Retina (tissue), 1 donor: ENCODE data around the gene HIBCH.
"Not testable (repeated sequence)": the region's sequence is repeated elsewhere in the genome, so short reads cannot be mapped to it uniquely, and the experiment has no call there.

ENCODE experiments used
- DNase-seq: peaks from one replicate; pipeline ENCODE4 v3.0.0-alpha.2; 2016

Gene HIBCH

DNA sequence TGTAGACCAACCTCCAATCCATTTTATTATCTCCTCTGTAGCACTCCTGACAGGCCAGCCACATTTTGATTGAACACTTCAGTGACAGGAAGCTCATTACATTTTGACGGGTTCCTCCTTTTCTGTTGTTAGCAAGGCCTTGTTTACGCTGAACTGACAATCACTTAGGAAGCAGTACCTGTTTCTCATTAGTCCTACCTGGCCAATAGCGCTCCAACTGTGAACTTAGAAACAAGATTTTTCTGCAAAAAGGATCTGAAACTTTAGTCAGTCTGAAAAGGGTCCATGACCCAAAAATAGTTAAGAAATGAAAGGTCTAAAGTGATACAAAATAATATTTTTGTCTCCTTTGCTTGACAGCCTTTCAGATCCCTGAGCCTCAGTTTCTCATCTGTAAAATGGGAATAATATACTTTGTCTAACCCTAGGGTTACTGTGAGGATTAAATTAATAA lies 137.5 kb downstream of the HIBCH start:
- DNase-seq: peak; percentile 2

DNA sequence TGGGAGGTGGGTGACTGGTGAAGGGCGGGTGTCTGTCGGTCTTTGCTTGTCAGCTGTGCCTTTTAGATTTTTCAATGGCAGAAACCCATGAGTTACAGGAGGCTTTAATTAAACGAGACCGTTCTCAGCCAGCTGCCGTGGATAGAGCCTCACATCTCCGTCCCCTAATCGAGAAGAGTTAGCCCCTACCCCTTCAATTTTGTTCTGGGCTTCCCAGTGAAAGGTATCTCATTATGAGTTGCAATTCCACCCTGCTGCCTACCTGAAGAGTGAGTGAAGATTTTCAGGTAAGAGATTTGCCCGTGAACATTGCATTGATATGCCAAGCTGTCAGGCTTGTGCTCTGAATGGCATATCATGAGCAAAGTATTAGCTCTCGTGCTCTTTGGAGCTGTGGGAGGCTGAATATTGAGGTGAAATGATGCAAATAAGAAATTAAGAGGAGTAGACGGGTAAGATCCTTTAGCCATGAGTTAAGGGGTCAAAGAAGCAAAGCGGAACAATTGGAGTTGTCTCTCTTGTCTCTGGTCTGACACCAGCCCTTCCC lies 138.4 kb downstream of the HIBCH start:
- no peak for DNase-seq

DNA sequence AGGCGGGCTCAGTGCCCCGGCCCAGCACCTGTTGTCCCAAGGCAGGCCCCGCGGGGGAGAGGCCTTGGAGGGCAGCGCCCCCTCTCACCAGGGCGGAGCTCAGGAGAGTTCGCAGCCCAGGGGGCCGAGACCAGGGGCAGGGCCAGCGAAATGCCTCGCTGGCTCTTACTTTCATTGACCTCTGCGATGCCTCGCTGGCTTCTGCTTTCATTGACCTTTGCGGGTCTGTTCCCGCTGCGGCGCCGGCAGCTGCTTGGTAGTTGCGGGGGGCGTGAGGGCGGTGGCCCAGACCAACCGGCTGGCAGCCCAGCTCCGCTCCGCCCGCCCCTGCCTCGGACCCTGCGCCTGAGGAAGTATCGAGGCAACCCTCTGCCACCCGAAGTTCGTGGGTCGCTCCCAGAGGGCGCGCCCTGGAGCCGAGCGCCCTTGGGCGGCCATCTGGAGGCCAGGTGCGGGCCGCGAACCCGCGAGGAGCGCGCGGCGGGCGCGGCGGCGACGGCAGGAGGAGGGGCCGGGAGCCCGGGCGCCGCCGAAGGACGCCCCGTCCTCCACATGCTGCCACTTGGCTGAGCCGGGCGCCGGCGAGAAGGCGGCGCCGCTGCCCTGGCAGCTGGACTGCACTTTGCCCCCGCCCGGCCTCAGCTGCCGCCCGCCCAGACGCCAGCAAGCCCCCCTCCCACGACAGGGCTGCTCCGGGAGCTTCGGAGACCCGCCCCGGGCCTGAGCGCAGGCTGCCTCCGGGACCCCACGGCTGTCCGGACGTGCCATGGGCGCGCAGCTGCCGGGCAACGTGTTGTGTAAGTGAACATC lies 139.1 kb downstream of the HIBCH start:
- DNase-seq: peak; percentile 85

DNA sequence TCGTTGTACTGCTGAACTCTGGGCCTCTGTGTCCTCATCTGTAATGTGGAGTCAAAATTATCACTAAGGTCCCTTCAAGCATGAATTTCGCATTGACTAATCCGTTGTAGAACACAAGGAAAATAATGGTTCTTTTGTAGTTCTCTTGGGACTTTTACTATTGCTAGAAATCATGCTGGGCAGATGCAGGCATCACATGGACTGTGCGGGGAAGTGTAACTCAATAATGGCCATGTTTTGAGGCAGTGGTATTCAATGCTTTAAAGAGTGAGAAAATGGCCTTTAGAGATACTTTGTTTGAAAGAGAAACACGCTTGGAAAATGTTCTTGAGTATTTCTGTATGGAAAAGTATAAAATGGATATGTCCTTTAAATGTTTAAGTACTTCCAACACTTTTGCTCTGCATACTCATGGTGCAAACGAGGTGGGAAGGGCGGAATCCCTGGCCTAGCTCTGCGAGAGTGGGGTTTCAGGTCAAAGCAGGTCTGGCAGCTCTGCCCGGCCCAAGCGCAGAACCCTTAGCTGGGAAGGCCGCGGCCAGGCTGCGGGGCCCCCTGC lies 139.8 kb downstream of the HIBCH start:
- no peak for DNase-seq

DNA sequence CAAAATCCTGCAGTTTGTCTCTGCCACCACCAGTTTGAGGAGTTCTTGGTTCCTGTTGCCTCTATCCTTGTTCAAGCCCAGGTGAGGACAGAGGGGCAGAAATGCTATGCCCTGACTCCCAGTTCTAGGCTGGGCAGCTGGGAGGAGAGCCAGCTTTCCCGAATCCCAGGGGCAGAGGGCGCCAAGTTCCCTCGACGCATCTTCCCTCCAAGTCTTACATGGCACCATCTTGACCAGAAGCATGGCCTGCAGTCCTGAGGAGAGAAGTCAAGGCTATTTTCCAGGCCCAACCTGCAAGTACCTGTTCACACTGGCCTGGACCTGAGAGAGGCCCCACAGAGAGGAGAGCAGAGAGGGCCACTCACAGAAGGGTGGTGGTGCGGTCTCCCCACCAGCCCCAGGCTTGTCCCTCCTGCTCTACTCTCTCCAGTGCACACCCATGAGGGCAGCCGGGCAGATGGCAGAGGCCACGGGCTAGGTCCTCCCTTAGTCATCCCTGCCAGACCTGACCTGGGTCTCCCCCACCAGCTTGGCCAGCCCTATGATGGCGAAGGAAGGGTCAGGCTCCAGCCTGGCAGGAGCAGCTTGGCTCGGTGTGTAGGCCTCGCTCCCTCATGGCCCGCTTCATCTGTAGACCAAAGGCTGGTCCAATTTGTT lies 141.4 kb downstream of the HIBCH start:
- DNase-seq: no peak

DNA sequence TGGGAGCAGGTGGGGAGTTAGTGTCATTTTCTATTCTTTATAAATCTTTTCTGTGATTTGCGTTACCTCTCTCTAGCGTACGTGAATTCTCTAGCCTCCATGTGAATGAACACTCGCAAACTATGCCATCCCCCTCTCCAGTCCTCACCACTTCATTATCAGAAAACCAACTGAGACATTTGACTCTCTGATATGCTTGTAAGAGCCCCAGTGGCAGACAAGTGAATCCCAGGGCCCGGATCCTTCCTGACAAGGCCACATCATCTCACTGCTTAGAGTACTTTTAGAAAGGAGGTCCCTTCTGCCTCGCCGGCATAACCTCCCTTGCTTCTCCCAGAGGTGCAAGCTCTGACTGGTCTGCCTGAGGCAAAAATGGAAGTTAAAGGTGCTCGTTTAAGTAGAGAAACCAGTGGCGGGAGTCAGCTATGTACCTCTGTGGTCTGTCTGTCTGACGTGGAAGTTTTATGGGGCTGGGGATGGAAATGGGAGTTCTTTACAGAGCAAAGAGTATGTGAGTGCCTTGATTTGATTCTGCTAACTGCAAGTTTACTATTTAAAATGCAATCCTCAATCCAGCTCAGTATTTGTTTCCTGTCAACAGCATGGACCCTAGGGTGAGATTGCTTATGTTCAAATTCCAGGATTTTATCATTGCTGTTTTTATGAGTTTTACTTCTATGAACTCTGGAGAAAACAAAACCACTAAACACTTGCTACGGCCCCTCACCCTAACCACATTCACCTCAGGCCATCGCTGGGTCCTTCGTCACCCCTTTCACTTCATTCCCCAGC lies 142.2 kb downstream of the HIBCH start:
- peak; percentile 5 for DNase-seq

DNA sequence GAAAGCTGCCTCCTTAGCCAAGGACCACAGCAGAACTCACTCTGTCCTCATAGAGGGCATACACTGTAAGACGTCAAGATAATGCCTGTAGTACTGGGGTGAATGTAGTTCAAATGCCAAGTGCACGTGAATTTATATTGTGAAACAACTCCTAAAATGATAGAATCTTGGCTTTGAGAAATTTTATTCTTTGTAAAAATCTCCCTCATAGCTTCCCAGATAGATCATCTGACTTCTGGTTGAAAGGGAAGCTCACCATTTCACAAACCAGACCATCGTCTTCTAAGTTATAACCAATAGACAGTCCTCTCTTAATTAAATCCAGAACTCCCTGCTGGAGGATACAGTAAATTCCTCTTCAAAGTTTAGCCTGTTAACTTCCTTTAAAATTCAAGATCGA lies 146.2 kb downstream of the HIBCH start:
- no peak for DNase-seq

DNA sequence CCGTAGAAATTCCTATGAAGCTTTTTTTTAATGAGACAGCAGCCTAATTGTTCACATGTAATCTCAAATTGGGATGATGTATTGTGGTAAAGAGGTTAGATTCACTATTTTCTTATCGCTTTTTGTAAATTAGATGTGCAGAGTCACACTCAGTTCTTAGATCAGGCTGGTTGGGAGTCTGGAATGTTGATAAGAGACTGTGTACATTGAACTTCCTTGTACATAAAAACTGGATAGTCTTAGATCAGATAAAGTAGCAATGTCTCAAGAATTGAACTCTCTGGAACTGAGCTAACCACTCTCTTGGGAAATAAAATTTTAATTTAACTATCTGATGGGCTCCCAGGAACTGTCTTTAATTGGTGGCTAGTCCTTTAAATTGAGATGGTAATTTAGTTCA lies 149.0 kb downstream of the HIBCH start:
- DNase-seq: no peak

DNA sequence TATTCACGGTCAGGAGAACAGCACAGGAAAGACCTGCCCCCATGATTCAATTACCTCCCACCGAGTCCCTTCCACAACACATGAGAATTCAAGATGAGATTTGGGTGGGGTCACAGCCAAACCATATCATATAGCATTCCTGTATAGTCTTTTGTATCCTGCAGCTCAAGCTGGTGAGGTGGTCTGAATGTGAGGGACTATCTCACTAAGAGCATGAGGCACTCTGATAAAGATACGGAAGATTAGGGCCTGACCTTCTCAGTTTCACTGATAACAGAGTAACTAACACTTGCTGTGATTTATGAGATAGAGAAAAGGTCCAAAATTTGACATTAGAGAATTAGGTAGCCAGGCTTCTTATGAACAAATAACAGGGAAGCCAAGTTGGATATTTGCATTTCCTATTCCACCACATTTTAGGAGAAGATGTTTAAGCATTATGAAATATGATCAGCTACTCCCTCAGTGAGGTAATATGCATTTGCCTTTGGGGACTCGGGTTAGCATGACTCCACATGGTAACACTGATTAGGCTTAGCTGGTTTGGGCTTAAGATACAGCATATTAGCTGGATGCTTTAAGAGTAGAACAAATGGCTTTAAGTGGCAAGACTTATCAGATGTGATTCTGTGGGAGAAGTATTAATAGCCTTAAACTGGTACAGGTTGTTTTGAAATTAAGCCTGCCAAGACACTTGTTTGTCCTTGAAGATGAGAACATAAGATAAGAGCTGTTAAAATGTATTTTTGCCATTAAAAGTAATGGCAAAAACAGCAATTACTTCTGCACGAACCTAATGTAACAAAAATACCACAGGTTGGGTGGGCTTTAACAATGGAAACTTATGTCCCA lies 150.2 kb downstream of the HIBCH start:
- DNase-seq: no peak

DNA sequence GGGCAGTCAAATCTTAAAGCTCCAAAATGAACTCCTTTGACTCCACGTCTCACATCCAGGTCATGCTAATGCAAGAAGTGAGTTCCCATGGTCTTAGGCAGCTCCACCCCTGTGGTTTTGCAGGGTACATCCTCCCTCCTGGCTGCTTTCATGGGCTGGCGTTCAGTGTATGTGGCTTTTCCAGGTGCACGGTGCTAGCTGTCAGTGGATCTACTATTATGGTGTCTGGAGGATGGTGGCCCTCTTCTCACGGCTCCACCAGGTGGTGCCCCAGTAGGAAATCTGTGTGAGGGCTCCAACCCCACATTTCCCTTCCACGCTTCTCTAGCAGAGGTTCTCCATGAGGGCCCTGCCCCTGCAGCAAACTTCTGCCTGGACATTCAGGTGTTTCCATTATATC lies 151.9 kb downstream of the HIBCH start:
- DNase-seq: no peak

DNA sequence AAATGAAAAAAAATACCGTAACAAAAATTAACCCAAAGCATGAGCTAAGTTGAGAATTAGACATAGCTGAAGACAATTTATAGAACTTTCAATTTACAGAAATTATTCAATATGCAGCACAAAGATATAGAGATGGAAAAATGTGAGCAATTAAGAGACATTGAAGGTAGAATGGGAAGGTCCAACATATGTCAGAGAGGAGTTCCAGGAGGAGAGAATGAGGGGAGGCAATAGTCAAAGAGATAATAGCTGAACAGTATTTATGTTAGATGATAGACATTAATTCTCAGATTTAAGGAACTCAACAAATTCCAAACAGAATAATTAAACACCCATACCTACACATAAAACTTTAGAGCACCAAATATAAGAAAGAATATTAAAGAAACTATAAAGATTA lies 154.1 kb downstream of the HIBCH start:
- DNase-seq: no peak

DNA sequence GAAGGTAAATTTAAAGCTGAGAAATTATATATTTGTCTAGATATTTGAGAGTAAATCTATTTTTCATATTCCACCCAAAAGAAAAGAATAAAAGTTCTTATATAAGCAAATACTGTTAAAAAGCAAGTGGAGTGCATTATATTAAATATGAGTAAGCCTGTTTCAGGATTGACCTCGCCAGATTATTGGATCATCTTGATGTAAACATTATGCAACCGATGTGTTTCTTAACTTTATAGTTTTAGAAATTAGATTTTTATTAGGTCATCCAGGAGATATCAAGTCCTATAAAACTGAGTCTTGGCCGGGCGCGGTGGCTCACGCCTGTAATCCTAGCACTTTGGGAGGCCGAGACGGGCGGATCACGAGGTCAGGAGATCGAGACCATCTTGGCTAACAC lies 156.8 kb downstream of the HIBCH start:
- DNase-seq: no peak

DNA sequence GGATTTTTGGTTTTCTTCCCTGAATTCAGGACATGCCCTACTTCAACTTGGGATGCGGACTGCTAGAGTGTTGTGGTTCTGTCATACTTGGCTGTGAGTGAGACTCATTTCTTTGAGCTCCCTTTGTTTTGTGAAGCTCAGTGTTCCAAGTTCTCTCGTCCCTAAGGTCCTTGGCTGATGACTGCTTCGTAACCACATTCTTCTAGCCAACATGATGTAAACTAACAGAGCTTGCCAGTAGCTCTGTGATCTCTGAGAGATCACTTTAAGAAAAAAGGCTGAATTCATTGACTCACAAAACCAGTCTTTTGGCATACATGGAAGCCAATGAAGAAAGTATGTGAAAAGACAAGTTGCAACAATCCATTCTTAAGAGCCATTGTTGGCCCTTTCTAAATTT lies 160.2 kb downstream of the HIBCH start:
- DNase-seq: no peak

DNA sequence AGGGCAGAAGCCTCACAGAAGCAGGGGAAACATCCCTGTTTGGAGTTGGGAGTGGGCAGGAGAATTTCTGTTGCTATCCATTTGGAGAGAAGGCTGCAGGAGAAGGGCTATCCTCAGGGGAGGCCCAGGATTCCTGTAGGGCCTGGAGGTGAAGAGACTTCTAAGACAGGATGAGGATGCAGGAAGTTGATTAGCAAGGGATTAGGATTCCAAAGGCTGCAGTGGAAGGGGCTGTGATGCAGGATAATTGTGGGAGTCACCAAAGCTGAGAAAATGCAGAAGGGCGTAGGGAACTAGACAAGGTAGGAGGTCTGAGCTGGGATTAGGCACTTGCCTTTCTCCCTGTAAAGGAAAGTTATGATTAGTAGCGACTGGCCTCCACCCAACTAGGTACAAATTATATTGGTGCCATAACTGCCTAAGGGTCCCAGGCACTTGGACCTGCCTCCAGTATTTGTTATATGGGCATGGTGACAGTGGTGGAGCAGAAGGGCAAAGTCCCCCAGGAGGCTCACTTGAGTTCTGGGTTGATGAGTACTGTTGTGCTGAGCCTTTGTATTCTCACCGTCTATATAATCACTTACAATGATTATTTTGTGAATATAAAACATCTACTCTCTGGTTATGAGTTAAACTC lies 160.7 kb downstream of the HIBCH start:
- DNase-seq: no peak

DNA sequence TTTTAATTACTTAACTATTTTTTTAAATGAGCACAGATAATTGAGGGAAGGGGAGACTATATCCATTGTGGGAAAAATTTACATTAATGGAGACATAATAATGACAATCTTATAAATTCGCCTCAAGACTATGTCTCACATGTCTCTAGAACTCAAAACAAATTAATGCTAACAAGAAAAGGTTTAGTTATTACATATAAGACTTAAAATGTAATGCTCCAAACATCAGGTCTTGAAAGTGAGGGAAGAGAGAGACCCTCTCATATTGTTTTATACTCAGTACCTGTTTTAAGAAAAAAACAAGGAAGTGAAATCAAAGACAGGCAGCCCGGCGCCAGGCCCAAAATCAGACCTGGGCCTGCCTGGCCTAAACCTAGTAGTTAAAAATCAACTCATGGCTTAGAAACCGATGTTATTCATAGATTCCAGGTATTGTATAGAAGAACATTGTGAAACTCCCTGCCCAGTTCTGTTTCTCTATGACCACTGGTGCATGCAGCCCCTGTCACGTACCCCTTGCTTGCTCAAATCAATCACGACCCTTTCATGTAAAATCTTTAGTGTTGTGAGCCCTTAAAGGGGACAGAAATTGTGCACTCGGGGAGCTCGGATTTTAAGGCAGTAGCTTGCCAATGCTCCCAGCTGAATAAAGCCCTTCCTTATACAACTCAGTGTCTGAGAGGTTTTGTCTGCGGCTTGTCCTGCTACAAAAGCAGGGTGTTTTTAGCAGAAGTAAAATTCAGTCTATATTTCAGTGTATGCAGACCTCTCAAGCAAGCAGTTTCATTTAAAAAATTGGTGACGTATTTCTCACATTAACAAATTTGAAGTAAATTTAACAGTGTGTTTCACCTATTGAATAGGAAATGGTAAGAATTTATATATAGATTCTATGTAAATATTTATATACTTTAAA lies 161.8 kb downstream of the HIBCH start:
- DNase-seq: not testable (repeated sequence)

DNA sequence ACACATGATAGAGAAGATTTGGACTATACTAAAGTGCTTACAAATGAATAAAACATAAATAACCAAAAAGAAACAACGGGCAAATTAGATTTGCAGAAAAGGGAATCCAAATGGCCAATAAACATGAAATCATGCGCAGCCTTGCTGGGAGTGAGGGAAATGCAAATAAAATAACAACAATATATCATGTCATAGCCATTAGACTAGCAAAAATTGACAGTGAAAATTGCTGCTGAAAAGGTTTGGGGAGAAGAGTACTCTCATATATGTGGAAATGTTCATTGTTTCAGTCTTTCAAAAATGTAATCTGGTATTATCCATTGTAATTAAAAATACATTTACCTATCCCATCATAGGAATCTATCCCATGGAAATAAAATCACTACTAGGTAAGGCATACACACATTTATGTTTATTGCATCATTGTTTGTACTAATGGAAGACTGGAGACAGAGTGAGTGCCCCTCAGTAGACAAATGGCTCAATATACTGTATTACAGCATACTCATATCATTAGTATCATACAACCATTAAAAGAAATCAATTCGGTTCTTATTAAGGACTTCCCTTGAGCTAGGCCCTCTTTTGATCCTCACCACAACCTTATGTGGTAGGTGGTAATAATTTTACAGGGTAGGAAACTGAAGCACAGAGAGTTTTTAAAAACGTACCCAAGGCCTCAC lies 163.0 kb downstream of the HIBCH start:
- no peak for DNase-seq
